Upper lobe of left lung (tissue), 6 donors: ENCODE measurements around the gene FGF5. TPM values are rescaled to one million over a fixed set of nuclear protein-coding genes. Genes with fewer than 3 reads are reported as not detected.

Experiments used
- ATAC-seq, 2 donors: fragments of 200-7000 bp; cut with Tn5 transposase; one replicate each; pipeline ENCODE4 v1.9.1; 2022; ENCODE audit warnings: mild to moderate bottlenecking in 2 of 2, moderate library complexity in 2 of 2; ENCODE audit not compliant: low FRiP score in 2 of 2
- DNase-seq, 2 donors: peaks; one replicate each; pipeline ENCODE4 v3.0.0-alpha.2; 2019 to 2020
- H3K27ac ChIP-seq, 4 donors: fragments of 200-600 bp; sonication (generic); one replicate each; pipeline ENCODE4 v1.5.1; 2016 to 2019
- H3K27me3 ChIP-seq, 4 donors: fragments of 200-600 bp; sonication (generic); one replicate each; pipeline ENCODE4 v1.5.1; 2017 to 2019
- H3K36me3 ChIP-seq, 4 donors: fragments of 200-600 bp; sonication (generic); one replicate each; pipeline ENCODE4 v1.5.1; 2016 to 2019
- H3K4me1 ChIP-seq, 4 donors: fragments of 200-600 bp; sonication (generic); one replicate each; pipeline ENCODE4 v1.5.1; 2018 to 2019
- H3K4me3 ChIP-seq, 4 donors: fragments of 200-600 bp; sonication (generic); one replicate each; pipeline ENCODE4 v1.5.1; 2017 to 2019; ENCODE audit warnings: mild to moderate bottlenecking in 2 of 4, moderate library complexity in 1 of 4
- H3K9me3 ChIP-seq, 4 donors: fragments of 200-600 bp; sonication (generic); one replicate each; pipeline ENCODE4 v1.5.1; 2018 to 2019
- CTCF ChIP-seq, 6 experiments: fragments of 450-650 bp in 4 of 6; fragments of 200-600 bp in 2 of 6; sonication (generic) in 2 of 6; IDR thresholded peaks; one replicate each; pipeline ENCODE4 v1.5.1; 2016 to 2019; ENCODE audit warnings: antibody characterized with exemption in 6 of 6
- EP300 ChIP-seq, 4 donors: sonication (generic); formaldehyde crosslinking; IDR thresholded peaks; one replicate each; pipeline ENCODE4 v1.5.1; 2017; ENCODE audit warnings: antibody characterized with exemption in 4 of 4, control low read depth in 2 of 4
- POLR2A ChIP-seq, 4 donors: fragments of 450-650 bp; IDR thresholded peaks; one replicate each; pipeline ENCODE4 v1.5.1; 2016 to 2017; ENCODE audit warnings: antibody characterized with exemption in 4 of 4, mild to moderate bottlenecking in 2 of 4
- POLR2AphosphoS5 ChIP-seq, 2 donors: sonication (generic); formaldehyde crosslinking; IDR thresholded peaks; one replicate each; pipeline ENCODE4 v1.5.1; 2017; ENCODE audit warnings: antibody characterized with exemption in 2 of 2
- WGBS, 2 donors: methylation state at CpG; one replicate each; pipeline ENCODE4 v1.1.5; 2017 to 2018; 5-methylcytosine and 5-hydroxymethylcytosine counted together
- total RNA-seq, 6 donors: library from RNA; depleted of rRNA in 4 of 6; stranded (reverse); fragments of >200 nt in 4 of 6; gene quantifications; one replicate each; pipeline versions ENCODE4 v1.1.0 to v1.2.1, GENCODE V29; 2016 to 2021
- donor health status: DM: no; HTN: no; CAD: no; lungs with moderate emphysema.
- donor health status: DM: no; HTN: yes; CAD: no; lungs with severe emphysema.

FGF5 gene
- total RNA-seq, 6 donors from 2014 or later, result not detected

- Histone ChIP-seq H3K9me3 (no peaks in the 10 kb centered on the region), H3K4me1 (no peaks in the 10 kb centered on the region), H3K27me3 (peaks cover 0 to 2% (median 0%) of the 10 kb centered on the region in 4 donors), H3K4me3 (no peak overlapping the region), H3K27ac (no peak overlapping the region), H3K36me3 (no peaks in the 10 kb centered on the region)
- no peak for ATAC-seq
- TF ChIP-seq POLR2A (IDR thresholded peaks at IDR 0.05), result no peak
- TF ChIP-seq EP300 (IDR thresholded peaks at IDR 0.05), result no peak
- no peak for TF ChIP-seq CTCF (IDR thresholded peaks at IDR 0.05)
- TF ChIP-seq POLR2AphosphoS5 (IDR thresholded peaks at IDR 0.05), result no peak
- no peak for DNase-seq
Measured at GRCh38 chr4:80252427-80252826, 14.0 kb upstream of the FGF5 start.

- DNase-seq, result no peak
- Histone ChIP-seq H3K9me3 (no peaks in the 10 kb centered on the region), H3K4me1 (no peaks in the 10 kb centered on the region), H3K36me3 (no peaks in the 10 kb centered on the region), H3K4me3 (no peak overlapping the region), H3K27me3 (peaks cover 0 to 2% (median 0%) of the 10 kb centered on the region in 4 donors), H3K27ac (no peak overlapping the region)
- ATAC-seq, result no peak
- TF ChIP-seq POLR2AphosphoS5 (IDR thresholded peaks at IDR 0.05) (no peak), EP300 (IDR thresholded peaks at IDR 0.05) (no peak), POLR2A (IDR thresholded peaks at IDR 0.05) (no peak), CTCF (IDR thresholded peaks at IDR 0.05) (no peak)
Measured at GRCh38 chr4:80252953-80253352, 13.5 kb upstream of the FGF5 start.

- DNase-seq, result no peak
Measured at GRCh38 chr4:80253510-80253909, 13.0 kb upstream of the FGF5 start.

GRCh38 chr4:80254114-80254513 lies 12.3 kb upstream of the FGF5 start:
- TF ChIP-seq EP300 (IDR thresholded peaks at IDR 0.05), result no peak
- no peak for TF ChIP-seq CTCF (IDR thresholded peaks at IDR 0.05)
- TF ChIP-seq POLR2A (IDR thresholded peaks at IDR 0.05), result no peak
- TF ChIP-seq POLR2AphosphoS5 (IDR thresholded peaks at IDR 0.05), result no peak
- Histone ChIP-seq H3K9me3 (no peaks in the 10 kb centered on the region), H3K4me3 (no peak overlapping the region), H3K4me1 (no peaks in the 10 kb centered on the region), H3K36me3 (no peaks in the 10 kb centered on the region), H3K27ac (no peak overlapping the region), H3K27me3 (peaks cover 0 to 2% (median 0%) of the 10 kb centered on the region in 4 donors)
- no peak for DNase-seq
- no peak for ATAC-seq
- 87 to 91% methylated on average over 2 of the region's 2 CpGs for WGBS, 2 donors

More at GRCh38 chr4:80253510-80253909, 13.0 kb upstream of the FGF5 start:
- no peaks in the 10 kb centered on the region for H3K9me3 ChIP-seq
- no peak overlapping the region for H3K4me3 ChIP-seq
- H3K27me3 ChIP-seq, result peaks cover 0 to 2% (median 0%) of the 10 kb centered on the region in 4 donors
- TF ChIP-seq EP300 (IDR thresholded peaks at IDR 0.05) (no peak), POLR2AphosphoS5 (IDR thresholded peaks at IDR 0.05) (no peak), POLR2A (IDR thresholded peaks at IDR 0.05) (no peak), CTCF (IDR thresholded peaks at IDR 0.05) (no peak)
- H3K27ac ChIP-seq, result no peak overlapping the region
- ATAC-seq, result no peak
- 61 to 64% methylated on average over 4 of the region's 4 CpGs for WGBS, 2 donors
- no peaks in the 10 kb centered on the region for H3K4me1 ChIP-seq
- H3K36me3 ChIP-seq, result no peaks in the 10 kb centered on the region

- Histone ChIP-seq H3K27me3 (peaks cover 0 to under 1% (median 0%) of the 10 kb centered on the region in 4 donors), H3K9me3 (no peaks in the 10 kb centered on the region), H3K27ac (no peak overlapping the region), H3K4me3 (no peak overlapping the region), H3K36me3 (no peaks in the 10 kb centered on the region), H3K4me1 (no peaks in the 10 kb centered on the region)
- TF ChIP-seq POLR2AphosphoS5 (IDR thresholded peaks at IDR 0.05) (no peak), CTCF (IDR thresholded peaks at IDR 0.05) (no peak), POLR2A (IDR thresholded peaks at IDR 0.05) (no peak), EP300 (IDR thresholded peaks at IDR 0.05) (no peak)
- DNase-seq, result no peak
- no peak for ATAC-seq
- 60 to 61% methylated on average over 7 of the region's 7 CpGs for WGBS, 2 donors
Measured at GRCh38 chr4:80255329-80256095, 11.0 kb upstream of the FGF5 start.
